GM18519 (cell line): Measurements from ENCODE around the gene CTNNA2.

Source experiments
- ATAC-seq: cut with Tn5 transposase; IDR thresholded peaks from one replicate; pipeline ENCODE4 v1.9.1; 2021; ENCODE audit warnings: mild to moderate bottlenecking, moderate library complexity; ENCODE audit not compliant: unreplicated experiment, low FRiP score

The CTNNA2 gene

GRCh38 chr2:80496775-80497174, 983.9 kb downstream of the CTNNA2 start:
- ATAC-seq = no peak

- no peak for ATAC-seq
These were observed 986.2 kb downstream of the CTNNA2 start for GRCh38 chr2:80499095-80499494.

- no peak for ATAC-seq
These were observed 989.2 kb downstream of the CTNNA2 start for GRCh38 chr2:80501874-80502624.

GRCh38 chr2:80506563-80506962, 993.7 kb downstream of the CTNNA2 start:
- no peak for ATAC-seq

GRCh38 chr2:80510716-80511115, 997.9 kb downstream of the CTNNA2 start:
- ATAC-seq = no peak

GRCh38 chr2:80515964-80516363, 1003.1 kb downstream of the CTNNA2 start:
- no peak for ATAC-seq

GRCh38 chr2:80517316-80517715, 1004.5 kb downstream of the CTNNA2 start:
- ATAC-seq = no peak

- ATAC-seq = no peak
These were observed 1006.3 kb downstream of the CTNNA2 start for GRCh38 chr2:80519121-80519643.

GRCh38 chr2:80519699-80520291, 1006.9 kb downstream of the CTNNA2 start:
- ATAC-seq = no peak

GRCh38 chr2:80525152-80525551, 1012.3 kb downstream of the CTNNA2 start:
- peak; percentile 48 for ATAC-seq

GRCh38 chr2:80527119-80527518, 1014.3 kb downstream of the CTNNA2 start:
- ATAC-seq = no peak

- peak; percentile 35 for ATAC-seq
These were observed 1016.8 kb downstream of the CTNNA2 start for GRCh38 chr2:80529466-80530165.

GRCh38 chr2:80530442-80531064, 1017.7 kb downstream of the CTNNA2 start:
- ATAC-seq = peak; percentile 50

- peak; percentile 29 for ATAC-seq
These were observed 1018.5 kb downstream of the CTNNA2 start for GRCh38 chr2:80531319-80531718.

GRCh38 chr2:80545420-80546210, 1032.8 kb downstream of the CTNNA2 start:
- no peak for ATAC-seq

GRCh38 chr2:80546766-80547165, 1033.9 kb downstream of the CTNNA2 start:
- ATAC-seq = no peak

- ATAC-seq = no peak
These were observed 1034.5 kb downstream of the CTNNA2 start for GRCh38 chr2:80547344-80547743.

- no peak for ATAC-seq
These were observed 1035.6 kb downstream of the CTNNA2 start for GRCh38 chr2:80548469-80548868.

- ATAC-seq = no peak
These were observed 1037.0 kb downstream of the CTNNA2 start for GRCh38 chr2:80549901-80550300.

GRCh38 chr2:80560326-80560725, 1047.5 kb downstream of the CTNNA2 start:
- no peak for ATAC-seq
